HG03571 (cell line): ENCODE data around the gene LCE1D.

Experiments used
- ATAC-seq: cut with Tn5 transposase; IDR thresholded peaks from one replicate; pipeline ENCODE4 v1.9.1; 2021; ENCODE audit not compliant: unreplicated experiment

The LCE1D gene

GRCh38 chr1:152796421-152796820 is at the start of gene LCE1D:
Gene LCE1D, plus strand, starts transcription at chr1:152796721. Its CDS starts 1,074 bp downstream, at chr1:152797795.
- ATAC-seq = no peak

- no peak for ATAC-seq
These were observed 48.7 kb upstream of the LCE1D start for GRCh38 chr1:152747831-152748230.

- no peak for ATAC-seq
These were observed 44.3 kb upstream of the LCE1D start for GRCh38 chr1:152752225-152752624.

GRCh38 chr1:152753586-152753985 is 42.9 kb upstream of the LCE1D start:
- ATAC-seq = no peak

GRCh38 chr1:152756872-152757271 is 39.6 kb upstream of the LCE1D start:
- no peak for ATAC-seq

- no peak for ATAC-seq
These were observed 38.8 kb upstream of the LCE1D start, which contains the start of gene KPRP for GRCh38 chr1:152757747-152758146. Gene KPRP, plus strand, starts transcription at chr1:152758025. Its CDS starts 1,564 bp downstream, at chr1:152759589.

- no peak for ATAC-seq
These were observed 37.9 kb upstream of the LCE1D start for GRCh38 chr1:152758636-152759035.

- no peak for ATAC-seq
These were observed 36.9 kb upstream of the LCE1D start for GRCh38 chr1:152759453-152760173.

- no peak for ATAC-seq
These were observed 35.9 kb upstream of the LCE1D start for GRCh38 chr1:152760551-152761190.

GRCh38 chr1:152761609-152762213 is 34.8 kb upstream of the LCE1D start:
- no peak for ATAC-seq

GRCh38 chr1:152768847-152769533 is 27.5 kb upstream of the LCE1D start:
- ATAC-seq = no peak

- ATAC-seq = no peak
These were observed 26.1 kb upstream of the LCE1D start for GRCh38 chr1:152770411-152770810.

- no peak for ATAC-seq
These were observed 21.6 kb upstream of the LCE1D start, which contains the start of gene LCE1F for GRCh38 chr1:152774875-152775274. Gene LCE1F, plus strand, starts transcription at chr1:152775140. Its CDS starts 1,232 bp downstream, at chr1:152776372.

- ATAC-seq = no peak
These were observed 20.2 kb upstream of the LCE1D start for GRCh38 chr1:152776361-152776760.

- no peak for ATAC-seq
These were observed 18.9 kb upstream of the LCE1D start for GRCh38 chr1:152777510-152778137.

- no peak for ATAC-seq
These were observed 13.4 kb upstream of the LCE1D start for GRCh38 chr1:152783095-152783494.

GRCh38 chr1:152786077-152786476 is 10.4 kb upstream of the LCE1D start, which contains the start of gene LCE1E:
Gene LCE1E, plus strand, starts transcription at chr1:152786257. Its CDS starts 1,043 bp downstream, at chr1:152787300.
- no peak for ATAC-seq

GRCh38 chr1:152795686-152796085 is 835 bp upstream of the LCE1D start:
- no peak for ATAC-seq

GRCh38 chr1:152801333-152801732 is 4.8 kb downstream of the LCE1D start:
- no peak for ATAC-seq

- ATAC-seq = no peak
These were observed 10.1 kb downstream of the LCE1D start, which contains the start of gene LCE1C for GRCh38 chr1:152806576-152806975. Gene LCE1C, minus strand, starts transcription at chr1:152806651. Its CDS starts 1,173 bp downstream, at chr1:152805478.

- no peak for ATAC-seq
These were observed 14.5 kb downstream of the LCE1D start for GRCh38 chr1:152811050-152811449.
